HG03575 (cell line): Measurements from ENCODE around the gene TKFC.

Source experiments
- ATAC-seq: cut with Tn5 transposase; IDR thresholded peaks from one replicate; pipeline ENCODE4 v1.9.1; 2021; ENCODE audit not compliant: unreplicated experiment, insufficient number of reproducible peaks, low FRiP score; ENCODE audit errors: extremely low read depth

Gene TKFC

GRCh38 chr11:61342207-61342803, 9.3 kb downstream of the TKFC start:
- ATAC-seq, result no peak

GRCh38 chr11:61343792-61344745, 11.0 kb downstream of the TKFC start:
- ATAC-seq, result no peak

GRCh38 chr11:61345170-61345610, 12.2 kb downstream of the TKFC start:
- no peak for ATAC-seq

GRCh38 chr11:61345954-61346843, 13.2 kb downstream of the TKFC start:
- no peak for ATAC-seq

- no peak for ATAC-seq
Measured at GRCh38 chr11:61347916-61348461, 15.0 kb downstream of the TKFC start.

- ATAC-seq, result no peak
Measured at GRCh38 chr11:61349189-61349751, 16.2 kb downstream of the TKFC start.

- no peak for ATAC-seq
Measured at GRCh38 chr11:61349916-61350315, 16.9 kb downstream of the TKFC start.

GRCh38 chr11:61350336-61350735, 17.3 kb downstream of the TKFC start:
- ATAC-seq, result no peak

GRCh38 chr11:61350803-61351202, 17.8 kb downstream of the TKFC start:
- ATAC-seq, result no peak

GRCh38 chr11:61352038-61352437, 19.0 kb downstream of the TKFC start:
- no peak for ATAC-seq

- ATAC-seq, result no peak
Measured at GRCh38 chr11:61353131-61354067, 20.4 kb downstream of the TKFC start.

- ATAC-seq, result no peak
Measured at GRCh38 chr11:61354208-61354607, 21.2 kb downstream of the TKFC start.

- no peak for ATAC-seq
Measured at GRCh38 chr11:61356706-61357105, 23.7 kb downstream of the TKFC start.

GRCh38 chr11:61357233-61357893, 24.3 kb downstream of the TKFC start:
- ATAC-seq, result no peak

- no peak for ATAC-seq
Measured at GRCh38 chr11:61357894-61358239, 24.8 kb downstream of the TKFC start.

- no peak for ATAC-seq
Measured at GRCh38 chr11:61358566-61358965, 25.5 kb downstream of the TKFC start.

GRCh38 chr11:61359516-61359915, 26.5 kb downstream of the TKFC start:
- no peak for ATAC-seq
